ENCODE results near the gene P2RY11.

P2RY11 gene

DNA sequence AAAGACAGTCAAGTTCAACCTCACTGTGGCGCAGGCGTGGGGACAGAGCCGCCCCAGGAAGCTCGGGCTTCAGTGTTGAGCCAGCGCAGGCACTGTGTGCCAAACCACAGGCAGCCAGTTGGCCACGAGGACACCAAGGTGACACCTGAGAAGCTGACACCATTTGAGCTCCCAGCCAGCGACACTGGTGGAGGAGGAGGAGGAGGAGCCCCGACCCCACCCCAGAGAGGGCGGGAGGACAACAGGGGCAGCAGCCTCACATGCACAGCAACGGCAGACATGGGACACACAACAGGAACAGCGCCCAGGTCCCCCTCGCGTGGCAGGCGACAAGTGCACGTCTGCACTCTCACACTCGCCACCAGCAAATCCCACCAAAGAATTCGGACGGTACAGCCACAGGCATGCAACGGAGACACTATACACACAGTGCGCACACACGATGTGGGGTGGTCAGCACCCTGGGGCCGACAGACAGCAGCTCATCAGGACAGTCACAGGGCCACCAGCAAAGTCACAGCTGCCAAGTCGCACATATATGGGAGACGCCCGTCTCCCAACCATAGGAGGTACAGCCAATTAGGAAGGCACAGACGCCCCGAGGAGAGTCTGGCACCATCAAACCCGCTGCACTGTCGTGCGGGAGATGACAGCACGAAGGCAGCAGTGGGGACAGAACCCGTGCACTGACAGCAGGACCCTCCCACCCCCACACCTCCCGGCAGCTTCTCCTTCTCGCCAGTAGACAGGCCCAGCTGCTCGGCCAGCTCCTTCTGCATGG, 4.8 kb downstream of the P2RY11 start:
- H3K27me3 ChIP-seq (replicated peaks; ENCODE audit: control insufficient read depth, insufficient read depth, low read length) = no peaks in the 10 kb centered on the region
- H3K36me3 ChIP-seq (ENCODE audit: control insufficient read depth, insufficient read depth, low read length, severe bottlenecking) = peaks cover 42% of the 10 kb centered on the region
- peaks cover 26% of the 10 kb centered on the region for H3K4me1 ChIP-seq (ENCODE audit: control insufficient read depth, insufficient read depth, low read length)
- H3K9me3 ChIP-seq (ENCODE audit: control insufficient read depth, low read length) = no peaks in the 10 kb centered on the region
- H3K9ac ChIP-seq (ENCODE audit: low read length) = no peak overlapping the region
- H3K4me3 ChIP-seq (ENCODE audit: low read length) = no peak overlapping the region
- no peak for DNase-seq (ENCODE audit: low read depth)

DNA sequence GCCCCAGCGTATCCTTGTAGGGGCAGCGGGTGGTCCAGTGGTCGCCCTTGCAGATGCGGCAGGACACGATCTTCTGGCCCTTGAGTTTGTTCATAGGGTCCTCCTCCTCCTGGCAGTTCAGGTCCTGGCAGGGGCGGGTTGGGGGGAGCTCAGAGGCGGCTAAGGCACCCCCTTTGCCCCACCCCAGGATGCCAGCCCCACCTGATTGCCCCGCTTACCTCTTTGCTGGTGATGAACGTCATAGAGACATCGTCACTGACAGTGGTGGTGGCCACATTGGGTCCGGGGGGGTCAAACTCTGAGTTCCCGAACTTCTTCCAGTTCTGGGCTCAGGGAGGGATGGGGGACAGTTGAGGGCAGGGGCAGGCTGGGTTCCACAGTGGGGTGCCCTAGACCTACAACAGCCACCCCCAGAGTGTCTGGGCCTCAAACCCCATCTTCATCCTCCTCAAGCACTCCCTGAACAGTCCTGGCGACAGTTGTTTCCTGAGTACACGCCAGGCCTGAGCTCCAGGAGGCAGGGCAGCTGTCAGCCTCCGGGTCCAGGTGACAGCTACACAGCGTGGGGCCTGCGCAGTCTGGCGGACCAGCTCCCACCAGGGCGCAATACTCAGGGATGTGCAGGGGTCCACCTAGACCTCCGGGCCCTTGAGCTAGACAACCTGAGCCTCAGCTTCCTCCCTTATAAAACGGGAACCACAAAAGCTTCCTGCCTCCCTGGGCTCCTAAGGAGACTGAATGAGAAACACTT, 5.5 kb downstream of the P2RY11 start:
- Histone ChIP-seq H3K9ac (ENCODE audit: low read length) (no peak overlapping the region), H3K36me3 (ENCODE audit: control insufficient read depth, insufficient read depth, low read length, severe bottlenecking) (peaks cover 37% of the 10 kb centered on the region), H3K9me3 (ENCODE audit: control insufficient read depth, low read length) (no peaks in the 10 kb centered on the region), H3K27me3 (replicated peaks; ENCODE audit: control insufficient read depth, insufficient read depth, low read length) (no peaks in the 10 kb centered on the region), H3K4me1 (ENCODE audit: control insufficient read depth, insufficient read depth, low read length) (peaks cover 32% of the 10 kb centered on the region), H3K4me3 (ENCODE audit: low read length) (no peak overlapping the region)
- no peak for DNase-seq (ENCODE audit: low read depth)

DNA sequence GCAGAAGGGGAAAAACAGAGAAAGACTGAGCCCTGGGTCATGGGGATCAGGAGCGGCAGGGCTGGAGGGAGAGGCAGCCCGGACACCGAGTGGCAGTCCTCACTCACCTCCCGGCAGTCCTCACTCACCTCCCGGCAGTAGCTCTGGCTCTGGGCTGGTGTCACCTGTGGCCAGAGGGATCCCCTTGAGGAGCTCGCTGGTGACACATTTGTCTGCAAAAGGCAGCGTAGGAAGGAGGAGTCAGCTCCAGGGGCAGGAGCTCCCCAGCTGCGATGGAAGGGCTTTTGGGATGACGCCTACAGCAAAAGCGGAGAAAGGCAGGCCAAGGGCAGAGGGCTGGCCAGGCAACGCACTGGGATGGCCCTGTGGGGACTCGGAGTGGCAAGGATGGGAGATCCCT, 7.5 kb downstream of the P2RY11 start:
- Histone ChIP-seq H3K9ac (ENCODE audit: low read length) (peak overlapping the region; percentile 93), H3K27me3 (replicated peaks; ENCODE audit: control insufficient read depth, insufficient read depth, low read length) (no peaks in the 10 kb centered on the region), H3K4me3 (ENCODE audit: low read length) (peak overlapping the region; percentile 89), H3K9me3 (ENCODE audit: control insufficient read depth, low read length) (no peaks in the 10 kb centered on the region), H3K4me1 (ENCODE audit: control insufficient read depth, insufficient read depth, low read length) (peaks cover 34% of the 10 kb centered on the region), H3K36me3 (ENCODE audit: control insufficient read depth, insufficient read depth, low read length, severe bottlenecking) (peaks cover 37% of the 10 kb centered on the region)
- DNase-seq (ENCODE audit: low read depth) = no peak

DNA sequence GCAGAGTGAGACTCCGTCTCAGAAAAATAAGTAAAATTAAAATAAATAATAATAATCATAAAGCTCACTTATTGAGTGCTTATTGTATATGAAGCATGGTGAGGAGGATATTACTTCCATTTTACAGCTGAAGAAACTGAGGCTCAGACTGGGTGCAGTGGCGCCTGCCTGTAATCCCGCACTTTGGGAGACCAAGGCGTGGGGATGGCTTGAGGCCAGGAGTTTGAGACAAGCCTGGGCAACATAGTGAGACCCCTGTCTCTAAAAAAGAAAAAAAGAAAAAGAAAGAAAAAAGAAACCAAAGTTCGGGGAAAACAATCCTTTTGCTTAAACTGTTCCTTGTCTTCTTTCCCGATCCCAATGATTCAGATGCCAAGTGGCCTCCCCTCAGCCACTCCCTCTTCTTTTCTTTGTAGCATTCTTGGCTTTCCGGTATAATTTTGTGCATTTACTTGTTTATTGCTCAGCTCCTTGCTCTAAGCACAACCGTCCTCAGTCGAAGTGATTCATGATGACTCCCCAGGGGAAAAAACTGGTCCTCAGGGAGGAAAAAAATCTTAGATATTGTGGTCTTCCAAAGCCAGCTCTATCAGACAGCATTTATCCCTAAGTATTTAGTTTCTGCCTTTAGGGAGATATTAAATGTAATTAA, 9.2 kb downstream of the P2RY11 start:
- peak overlapping the region; percentile 93 for H3K9ac ChIP-seq (ENCODE audit: low read length)
- H3K9me3 ChIP-seq (ENCODE audit: control insufficient read depth, low read length) = no peaks in the 10 kb centered on the region
- peaks cover 29% of the 10 kb centered on the region for H3K36me3 ChIP-seq (ENCODE audit: control insufficient read depth, insufficient read depth, low read length, severe bottlenecking)
- peak; percentile 78 for DNase-seq (ENCODE audit: low read depth)
- peaks cover 34% of the 10 kb centered on the region for H3K4me1 ChIP-seq (ENCODE audit: control insufficient read depth, insufficient read depth, low read length)
- H3K4me3 ChIP-seq (ENCODE audit: low read length) = peak overlapping the region; percentile 77
- no peaks in the 10 kb centered on the region for H3K27me3 ChIP-seq (replicated peaks; ENCODE audit: control insufficient read depth, insufficient read depth, low read length)

DNA sequence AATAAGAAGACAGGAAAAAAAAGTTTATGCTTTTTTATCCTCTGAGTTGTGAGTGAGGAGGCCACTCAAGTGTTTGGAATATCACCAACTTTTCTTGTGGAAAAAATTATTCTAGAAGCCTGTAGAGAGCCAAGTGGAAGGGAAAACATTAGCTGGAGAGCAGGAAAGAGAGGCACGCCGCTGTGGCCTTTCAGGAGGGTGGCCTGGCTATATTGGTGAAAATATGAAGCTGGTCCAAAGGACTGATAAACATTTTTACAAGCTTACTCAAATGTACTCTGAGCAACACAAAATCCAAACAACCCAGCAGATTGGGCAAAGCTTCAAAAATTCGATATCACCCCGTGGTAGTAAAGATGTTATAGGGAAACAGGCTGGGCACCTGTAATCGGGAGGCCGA, 10.6 kb downstream of the P2RY11 start:
- Histone ChIP-seq H3K27me3 (replicated peaks; ENCODE audit: control insufficient read depth, insufficient read depth, low read length) (no peaks in the 10 kb centered on the region), H3K4me1 (ENCODE audit: control insufficient read depth, insufficient read depth, low read length) (peaks cover 34% of the 10 kb centered on the region), H3K9ac (ENCODE audit: low read length) (peak overlapping the region; percentile 93), H3K9me3 (ENCODE audit: control insufficient read depth, low read length) (no peaks in the 10 kb centered on the region), H3K4me3 (ENCODE audit: low read length) (no peak overlapping the region), H3K36me3 (ENCODE audit: control insufficient read depth, insufficient read depth, low read length, severe bottlenecking) (peaks cover 15% of the 10 kb centered on the region)
- DNase-seq (ENCODE audit: low read depth) = peak; percentile 67

DNA sequence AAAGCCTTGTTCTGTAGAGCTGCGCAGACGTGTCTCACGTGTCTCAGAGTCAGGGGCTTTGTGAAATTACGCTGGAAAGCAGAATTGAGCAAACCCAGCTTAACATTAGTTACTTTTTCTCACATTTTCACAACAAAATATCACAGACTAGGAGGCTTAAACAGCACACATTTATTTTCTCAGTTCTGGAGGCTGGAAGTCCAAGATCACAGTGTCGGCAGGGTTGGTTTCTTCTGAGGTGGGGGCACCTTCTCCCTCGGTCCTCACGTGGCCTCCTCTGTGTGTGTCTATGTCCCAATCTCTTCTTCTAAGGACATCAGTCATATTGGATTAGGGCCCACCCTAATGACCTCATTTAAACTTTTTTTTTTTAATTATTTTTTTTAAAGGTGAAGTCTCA, 12.9 kb downstream of the P2RY11 start:
- Histone ChIP-seq H3K4me3 (ENCODE audit: low read length) (no peak overlapping the region), H3K9me3 (ENCODE audit: control insufficient read depth, low read length) (no peaks in the 10 kb centered on the region), H3K9ac (ENCODE audit: low read length) (no peak overlapping the region), H3K36me3 (ENCODE audit: control insufficient read depth, insufficient read depth, low read length, severe bottlenecking) (peaks cover 3% of the 10 kb centered on the region), H3K27me3 (replicated peaks; ENCODE audit: control insufficient read depth, insufficient read depth, low read length) (no peaks in the 10 kb centered on the region), H3K4me1 (ENCODE audit: control insufficient read depth, insufficient read depth, low read length) (peaks cover 26% of the 10 kb centered on the region)
- DNase-seq (ENCODE audit: low read depth) = no peak

DNA sequence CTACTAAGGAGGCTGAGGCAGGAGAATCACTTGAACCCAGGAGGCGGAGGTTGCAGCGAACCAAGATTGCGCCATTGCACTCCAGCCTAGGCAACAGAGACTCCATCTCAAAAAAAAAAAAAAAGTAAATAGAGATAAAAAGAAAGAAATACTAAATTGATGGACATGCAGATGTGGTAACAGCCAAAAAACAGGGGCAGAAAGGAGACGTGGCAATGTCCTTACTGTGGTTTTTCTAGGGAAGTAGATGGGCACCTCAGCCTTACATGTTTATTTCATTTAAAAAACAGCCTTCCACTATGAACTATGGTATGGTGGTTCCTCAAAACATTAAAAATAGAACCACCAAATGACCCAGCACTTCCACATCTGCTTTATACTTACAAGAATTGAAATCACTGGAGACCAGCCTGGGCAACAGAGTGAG, 14.7 kb downstream of the P2RY11 start:
- Histone ChIP-seq H3K9me3 (ENCODE audit: control insufficient read depth, low read length) (no peaks in the 10 kb centered on the region), H3K27me3 (replicated peaks; ENCODE audit: control insufficient read depth, insufficient read depth, low read length) (no peaks in the 10 kb centered on the region), H3K4me1 (ENCODE audit: control insufficient read depth, insufficient read depth, low read length) (peaks cover 21% of the 10 kb centered on the region), H3K4me3 (ENCODE audit: low read length) (no peak overlapping the region), H3K36me3 (ENCODE audit: control insufficient read depth, insufficient read depth, low read length, severe bottlenecking) (peaks cover 3% of the 10 kb centered on the region), H3K9ac (ENCODE audit: low read length) (no peak overlapping the region)
- DNase-seq (ENCODE audit: low read depth) = no peak

DNA sequence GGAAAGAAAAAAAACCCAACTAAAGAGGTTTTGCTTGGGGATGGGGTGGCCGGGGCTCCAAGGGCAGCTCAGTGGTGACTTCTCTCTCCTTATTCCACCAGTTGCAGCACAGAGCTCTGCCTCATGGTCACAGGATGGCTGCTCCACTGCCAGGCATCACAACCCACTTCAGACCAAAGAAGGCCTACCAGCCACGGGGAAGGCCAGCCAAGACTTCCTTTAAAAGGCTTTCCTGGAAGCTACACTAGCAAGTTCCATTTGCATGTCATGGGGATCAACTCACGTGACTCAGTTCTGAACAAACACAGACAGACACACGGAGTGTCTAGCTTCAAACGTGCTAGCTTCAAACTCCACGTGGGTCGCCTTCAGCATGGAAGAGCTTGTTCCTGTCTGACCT, 21.4 kb downstream of the P2RY11 start:
- no peak overlapping the region for H3K9ac ChIP-seq (ENCODE audit: low read length)
- H3K4me1 ChIP-seq (ENCODE audit: control insufficient read depth, insufficient read depth, low read length) = peaks cover 12% of the 10 kb centered on the region
- DNase-seq (ENCODE audit: low read depth) = no peak
- H3K36me3 ChIP-seq (ENCODE audit: control insufficient read depth, insufficient read depth, low read length, severe bottlenecking) = peaks cover 53% of the 10 kb centered on the region
- no peak overlapping the region for H3K4me3 ChIP-seq (ENCODE audit: low read length)
- H3K9me3 ChIP-seq (ENCODE audit: control insufficient read depth, low read length) = no peaks in the 10 kb centered on the region
- no peaks in the 10 kb centered on the region for H3K27me3 ChIP-seq (replicated peaks; ENCODE audit: control insufficient read depth, insufficient read depth, low read length)

DNA sequence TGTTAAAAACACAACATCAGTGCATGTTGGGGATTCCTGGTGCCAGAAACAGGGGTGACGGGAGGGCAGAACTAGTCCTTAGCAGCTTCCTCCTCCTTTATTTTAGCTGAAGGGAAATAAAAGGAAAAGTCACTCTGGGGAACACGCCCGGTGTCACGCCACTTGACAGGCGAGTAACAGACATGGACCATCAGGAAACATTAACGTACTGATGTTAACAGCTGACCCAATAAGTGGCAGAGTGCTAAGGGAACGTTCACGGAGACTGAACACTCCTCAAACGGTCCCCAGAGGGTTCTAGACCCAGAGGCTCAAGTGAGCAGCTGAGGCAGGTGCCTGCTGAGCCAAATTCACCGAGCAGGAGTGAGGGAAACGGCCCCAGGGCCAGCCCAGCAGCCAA, 22.1 kb downstream of the P2RY11 start:
- Histone ChIP-seq H3K4me1 (ENCODE audit: control insufficient read depth, insufficient read depth, low read length) (peaks cover 12% of the 10 kb centered on the region), H3K27me3 (replicated peaks; ENCODE audit: control insufficient read depth, insufficient read depth, low read length) (no peaks in the 10 kb centered on the region), H3K36me3 (ENCODE audit: control insufficient read depth, insufficient read depth, low read length, severe bottlenecking) (peaks cover 58% of the 10 kb centered on the region), H3K4me3 (ENCODE audit: low read length) (no peak overlapping the region), H3K9me3 (ENCODE audit: control insufficient read depth, low read length) (no peaks in the 10 kb centered on the region), H3K9ac (ENCODE audit: low read length) (no peak overlapping the region)
- no peak for DNase-seq (ENCODE audit: low read depth)

DNA sequence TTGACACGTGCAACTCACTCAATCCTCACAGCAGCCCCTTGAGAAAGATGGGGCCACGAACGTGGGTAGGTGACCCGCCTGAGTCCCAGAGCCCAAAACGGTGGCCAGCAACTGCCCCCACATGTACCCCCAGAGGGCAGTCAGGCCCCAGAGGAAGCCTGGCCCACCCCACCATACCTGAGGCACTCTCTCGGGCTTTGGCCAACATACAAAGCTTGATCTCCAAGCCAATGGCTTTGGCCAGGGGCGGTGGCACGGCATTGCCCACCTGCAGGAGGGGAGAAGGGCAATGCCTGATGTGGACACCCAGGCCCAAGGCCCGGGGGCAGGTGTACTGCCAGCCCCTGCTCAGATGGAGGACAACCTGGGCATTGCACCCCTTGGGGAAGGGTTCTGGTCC, 22.5 kb downstream of the P2RY11 start:
- Histone ChIP-seq H3K4me1 (ENCODE audit: control insufficient read depth, insufficient read depth, low read length) (peaks cover 12% of the 10 kb centered on the region), H3K27me3 (replicated peaks; ENCODE audit: control insufficient read depth, insufficient read depth, low read length) (no peaks in the 10 kb centered on the region), H3K4me3 (ENCODE audit: low read length) (no peak overlapping the region), H3K9me3 (ENCODE audit: control insufficient read depth, low read length) (no peaks in the 10 kb centered on the region), H3K36me3 (ENCODE audit: control insufficient read depth, insufficient read depth, low read length, severe bottlenecking) (peaks cover 61% of the 10 kb centered on the region), H3K9ac (ENCODE audit: low read length) (no peak overlapping the region)
- DNase-seq (ENCODE audit: low read depth) = no peak

DNA sequence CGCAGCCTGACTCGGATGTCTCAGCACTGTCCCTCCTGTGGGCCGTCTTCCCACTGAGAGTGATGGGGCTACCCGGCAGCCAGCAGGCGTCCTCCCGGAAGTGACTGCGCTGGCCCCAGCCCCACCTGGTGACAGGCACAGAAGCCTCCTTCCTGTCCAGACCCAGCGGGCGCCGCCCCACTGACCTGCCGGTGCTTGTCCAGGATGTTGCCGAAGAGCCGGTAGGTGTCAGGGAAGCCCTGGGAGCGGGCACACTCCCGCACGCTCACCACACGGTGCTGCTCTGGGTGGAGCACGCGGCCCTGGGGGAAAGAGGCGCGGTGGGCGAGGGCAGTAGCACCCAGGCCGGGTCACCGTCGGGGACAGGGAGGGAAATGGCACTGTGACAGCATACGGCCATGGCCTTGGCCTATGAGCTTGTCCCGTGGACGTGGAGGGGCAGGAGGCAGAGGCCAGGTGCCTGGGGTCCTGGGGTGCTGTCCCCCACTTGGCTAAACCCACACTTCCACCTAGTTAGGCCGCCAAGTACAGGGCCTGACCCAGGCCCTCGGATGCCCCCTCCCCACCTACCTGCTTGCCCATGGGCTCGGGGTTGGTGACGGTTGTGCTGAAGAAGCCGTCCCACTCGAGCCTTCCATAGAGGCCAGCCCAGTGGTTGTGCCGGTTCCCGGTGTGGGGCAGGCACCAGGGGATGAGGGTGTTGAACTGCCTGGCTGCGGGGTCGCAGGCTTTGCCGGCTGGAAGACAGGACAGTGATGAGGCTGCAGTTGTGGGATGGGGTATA, 24.2 kb downstream of the P2RY11 start:
- H3K9ac ChIP-seq (ENCODE audit: low read length) = no peak overlapping the region
- H3K27me3 ChIP-seq (replicated peaks; ENCODE audit: control insufficient read depth, insufficient read depth, low read length) = no peaks in the 10 kb centered on the region
- DNase-seq (ENCODE audit: low read depth) = no peak
- peaks cover 78% of the 10 kb centered on the region for H3K36me3 ChIP-seq (ENCODE audit: control insufficient read depth, insufficient read depth, low read length, severe bottlenecking)
- peaks cover 12% of the 10 kb centered on the region for H3K4me1 ChIP-seq (ENCODE audit: control insufficient read depth, insufficient read depth, low read length)
- no peak overlapping the region for H3K4me3 ChIP-seq (ENCODE audit: low read length)
- H3K9me3 ChIP-seq (ENCODE audit: control insufficient read depth, low read length) = no peaks in the 10 kb centered on the region
